Measurements from ENCODE around the gene PHF8. TPM values are rescaled to one million over a fixed set of nuclear protein-coding genes. Genes with fewer than 3 reads are reported as not detected.

PHF8 gene
- total RNA-seq, 1 experiment from 2014 or later = 26.7 TPM

GRCh38 chrX:54063361-54063760, 19.1 kb upstream of the PHF8 start:
- BruUV-seq (replicated peaks) = no TSS peak
- Histone ChIP-seq H3K9me3 (no peaks in the 10 kb centered on the region), H3K4me3 (ENCODE audit: low read depth, low read length) (no peak overlapping the region), H3K4me1 (no peaks in the 10 kb centered on the region), H3K36me3 (ENCODE audit: control insufficient read depth, insufficient read depth, low read length) (no peaks in the 10 kb centered on the region), H3K27me3 (replicated peaks; ENCODE audit: control insufficient read depth, insufficient read depth, low read length) (no peaks in the 10 kb centered on the region)
- H3K4me3 Mint-ChIP-seq (ENCODE audit: unreplicated experiment) = no peak overlapping the region
- CTCF ChIA-PET = no interaction called here
- no peaks in the 10 kb centered on the region for H3K27me3 Mint-ChIP-seq (ENCODE audit: insufficient read depth, unreplicated experiment)
- intact Hi-C loops (cut with micrococcal nuclease; ENCODE audit: unreplicated experiment) = no loop called here
- no peaks in the 10 kb centered on the region for H3K9me3 Mint-ChIP-seq (ENCODE audit: unreplicated experiment)
- POLR2A ChIA-PET = no interaction called here
- H3K4me1 Mint-ChIP-seq (ENCODE audit: low read depth, unreplicated experiment) = no peaks in the 10 kb centered on the region
- DNase-seq = no peak
- H3K27ac Mint-ChIP-seq (ENCODE audit: unreplicated experiment) = no peak overlapping the region
- H3K36me3 Mint-ChIP-seq (ENCODE audit: insufficient read depth, unreplicated experiment) = no peaks in the 10 kb centered on the region
- TF ChIP-seq CTCF (IDR thresholded peaks at IDR 0.05; ENCODE audit: insufficient read depth in 1 of 2, low read depth in 1 of 2, low read length in 1 of 2, severe bottlenecking in 1 of 2, unreplicated experiment in 1 of 2) = no peak

GRCh38 chrX:54049801-54050200, 5.5 kb upstream of the PHF8 start:
- no TSS peak for BruUV-seq (replicated peaks)
- Mint-ChIP-seq H3K27me3 (ENCODE audit: insufficient read depth, unreplicated experiment) (no peaks in the 10 kb centered on the region), H3K36me3 (ENCODE audit: insufficient read depth, unreplicated experiment) (no peaks in the 10 kb centered on the region), H3K4me3 (ENCODE audit: unreplicated experiment) (no peak overlapping the region), H3K9me3 (ENCODE audit: unreplicated experiment) (no peaks in the 10 kb centered on the region), H3K4me1 (ENCODE audit: low read depth, unreplicated experiment) (peaks cover 6% of the 10 kb centered on the region), H3K27ac (ENCODE audit: unreplicated experiment) (no peak overlapping the region)
- Histone ChIP-seq H3K4me1 (0 out of 2 replicates have a peak, but pooled peaks cover 5% of the 10 kb centered on the region), H3K9me3 (no peaks in the 10 kb centered on the region), H3K4me3 (ENCODE audit: low read depth, low read length) (no peak overlapping the region), H3K36me3 (ENCODE audit: control insufficient read depth, insufficient read depth, low read length) (no peaks in the 10 kb centered on the region), H3K27me3 (replicated peaks; ENCODE audit: control insufficient read depth, insufficient read depth, low read length) (no peaks in the 10 kb centered on the region)
- intact Hi-C loops (cut with micrococcal nuclease; ENCODE audit: unreplicated experiment) = loop anchor here (10.0 kb wide), 1 partner anchor 365 kb away; the partner anchor contains the start of gene HUWE1
- no peak for DNase-seq
- TF ChIP-seq CTCF (IDR thresholded peaks at IDR 0.05; ENCODE audit: insufficient read depth in 1 of 2, low read depth in 1 of 2, low read length in 1 of 2, severe bottlenecking in 1 of 2, unreplicated experiment in 1 of 2) = no peak
- ChIA-PET POLR2A (no interaction called here), CTCF (no interaction called here)

- H3K27ac Mint-ChIP-seq (ENCODE audit: unreplicated experiment) = no peak overlapping the region
- Histone ChIP-seq H3K36me3 (ENCODE audit: control insufficient read depth, insufficient read depth, low read length) (no peaks in the 10 kb centered on the region), H3K9me3 (no peaks in the 10 kb centered on the region), H3K4me3 (ENCODE audit: low read depth, low read length) (no peak overlapping the region), H3K4me1 (0 out of 2 replicates have a peak, but pooled peaks cover 5% of the 10 kb centered on the region), H3K27me3 (replicated peaks; ENCODE audit: control insufficient read depth, insufficient read depth, low read length) (no peaks in the 10 kb centered on the region)
- peaks cover 7% of the 10 kb centered on the region for H3K36me3 Mint-ChIP-seq (ENCODE audit: insufficient read depth, unreplicated experiment)
- H3K27me3 Mint-ChIP-seq (ENCODE audit: insufficient read depth, unreplicated experiment) = no peaks in the 10 kb centered on the region
- H3K4me1 Mint-ChIP-seq (ENCODE audit: low read depth, unreplicated experiment) = peaks cover 6% of the 10 kb centered on the region
- intact Hi-C loops (cut with micrococcal nuclease; ENCODE audit: unreplicated experiment) = loop anchor here (10.0 kb wide), 1 partner anchor 364 kb away; the partner anchor contains the start of gene HUWE1
- no peaks in the 10 kb centered on the region for H3K9me3 Mint-ChIP-seq (ENCODE audit: unreplicated experiment)
- DNase-seq = no peak
- POLR2A ChIA-PET = no interaction called here
- no peak overlapping the region for H3K4me3 Mint-ChIP-seq (ENCODE audit: unreplicated experiment)
- TF ChIP-seq CTCF (IDR thresholded peaks at IDR 0.05; ENCODE audit: insufficient read depth in 1 of 2, low read depth in 1 of 2, low read length in 1 of 2, severe bottlenecking in 1 of 2, unreplicated experiment in 1 of 2) = no peak
- BruUV-seq (replicated peaks) = no TSS peak
- CTCF ChIA-PET = no interaction called here
Measured at GRCh38 chrX:54048412-54048811, 4.1 kb upstream of the PHF8 start.
